SIG-M5 treated with dmso at 0.1 percent for 504 hours (cell line): ENCODE measurements around the gene GIPC2.
"Not testable (repeated sequence)": the region's sequence is repeated elsewhere in the genome, so short reads cannot be mapped to it uniquely, and the experiment has no call there.

Experiments used
- DNase-seq: peaks from one replicate; lab custom pipeline; 2025; ENCODE audit not compliant: unreplicated experiment; lab: John Stamatoyannopoulos, UW

Gene GIPC2

DNA sequence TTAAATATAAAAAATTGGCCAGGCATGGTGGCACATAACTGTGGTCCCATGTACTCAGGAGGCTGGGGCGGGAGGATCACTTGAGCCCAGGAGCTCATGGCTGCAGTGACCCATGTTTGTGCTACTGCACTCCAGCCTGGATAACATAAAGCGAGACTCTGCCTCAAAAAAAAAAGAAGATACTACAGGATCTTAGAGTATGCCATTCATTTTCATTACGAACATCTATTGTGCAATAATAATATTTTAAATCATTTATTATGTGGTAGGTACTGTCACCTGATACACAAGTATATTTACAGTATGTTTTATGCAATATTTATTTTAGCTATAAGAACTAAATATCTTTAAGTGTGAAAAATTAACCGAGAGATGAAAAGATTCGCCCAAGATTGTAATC lies 9.3 kb upstream of the GIPC2 start:
- no peak for DNase-seq

DNA sequence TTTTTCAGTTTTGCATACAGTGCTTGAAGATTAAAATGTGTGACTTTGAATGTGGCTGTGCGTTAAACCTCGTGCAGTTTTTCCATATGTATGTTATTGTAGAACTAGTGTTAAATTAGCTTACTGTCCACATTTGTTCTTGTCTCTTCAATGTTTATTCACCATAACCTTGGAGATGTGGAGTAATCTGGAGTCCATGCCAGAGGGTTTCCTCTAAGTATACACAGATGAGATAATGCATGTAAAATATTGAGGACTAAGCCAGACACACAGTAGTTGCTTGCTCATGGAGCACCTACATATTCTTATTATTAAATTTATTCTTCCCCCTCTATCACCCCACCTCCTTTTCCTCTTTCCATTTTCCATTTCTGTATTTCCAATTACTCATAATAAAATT lies 7.7 kb upstream of the GIPC2 start:
- DNase-seq = no peak

DNA sequence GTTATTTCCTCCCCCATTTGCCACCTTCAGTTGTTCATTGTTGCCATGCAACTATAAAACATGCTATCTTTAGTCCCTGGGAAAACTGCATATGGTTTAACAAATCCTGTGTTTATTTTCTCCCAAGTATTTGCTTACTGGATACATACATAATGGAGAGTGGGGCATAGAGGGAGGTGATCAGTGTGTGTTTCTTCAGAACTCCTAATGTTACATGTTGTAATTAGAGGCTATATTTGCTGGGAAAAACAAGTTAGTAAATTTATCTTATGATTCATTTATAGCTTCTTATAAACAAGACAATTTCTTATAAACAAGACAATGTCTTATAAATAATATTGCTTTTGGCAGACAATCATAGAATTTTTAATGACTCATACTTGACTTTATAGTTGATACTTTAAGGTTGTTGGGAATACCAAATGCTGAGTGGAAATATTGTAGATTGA lies 7.3 kb upstream of the GIPC2 start:
- DNase-seq = no peak

DNA sequence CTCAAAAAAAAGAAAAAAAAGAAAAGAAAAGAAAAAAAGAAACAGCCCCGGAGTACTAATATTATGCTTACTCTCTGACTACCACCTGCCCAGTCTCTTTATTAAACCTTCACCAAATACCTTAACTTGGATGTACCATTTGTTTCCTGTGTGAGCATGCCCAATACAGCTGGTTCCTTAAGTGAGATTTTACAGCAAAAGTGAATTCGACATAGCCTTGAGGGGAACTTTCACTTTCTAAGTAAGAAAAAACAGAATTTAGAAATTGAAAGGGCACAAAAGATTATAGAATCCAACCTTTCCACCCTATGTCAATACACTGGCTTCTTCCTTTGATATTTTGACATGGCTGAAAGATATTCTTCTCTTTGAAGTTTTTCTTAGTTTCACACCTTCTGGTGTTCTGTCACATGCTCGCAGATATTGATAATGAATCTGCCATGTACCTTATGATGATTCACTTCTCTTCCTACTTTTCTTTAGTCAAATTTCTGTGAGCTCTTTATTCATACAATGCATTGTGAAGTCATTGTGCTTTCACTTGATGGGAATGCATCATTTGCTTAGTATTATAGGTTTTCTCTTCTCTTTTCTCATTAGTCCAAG lies 5.2 kb upstream of the GIPC2 start:
- no peak for DNase-seq

DNA sequence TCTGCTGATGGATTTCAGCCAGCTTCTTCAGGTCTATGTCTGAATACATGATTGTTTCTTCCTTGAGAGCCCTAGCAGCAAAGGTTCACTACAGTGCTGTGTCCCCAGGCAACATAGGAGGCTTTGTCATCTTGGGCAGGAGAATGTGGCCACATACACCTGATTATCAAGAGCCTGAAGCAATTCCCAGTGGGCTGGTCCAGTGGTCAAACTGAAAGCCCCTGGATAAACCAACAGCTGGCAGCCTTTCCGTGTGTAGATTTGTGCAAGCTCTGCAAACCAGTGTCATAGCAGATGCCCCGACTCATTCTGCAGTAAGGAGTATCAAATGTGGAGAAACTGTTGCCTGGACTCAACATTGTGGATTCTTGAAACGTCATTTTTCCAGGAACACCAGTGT lies 2.3 kb upstream of the GIPC2 start:
- no peak for DNase-seq

DNA sequence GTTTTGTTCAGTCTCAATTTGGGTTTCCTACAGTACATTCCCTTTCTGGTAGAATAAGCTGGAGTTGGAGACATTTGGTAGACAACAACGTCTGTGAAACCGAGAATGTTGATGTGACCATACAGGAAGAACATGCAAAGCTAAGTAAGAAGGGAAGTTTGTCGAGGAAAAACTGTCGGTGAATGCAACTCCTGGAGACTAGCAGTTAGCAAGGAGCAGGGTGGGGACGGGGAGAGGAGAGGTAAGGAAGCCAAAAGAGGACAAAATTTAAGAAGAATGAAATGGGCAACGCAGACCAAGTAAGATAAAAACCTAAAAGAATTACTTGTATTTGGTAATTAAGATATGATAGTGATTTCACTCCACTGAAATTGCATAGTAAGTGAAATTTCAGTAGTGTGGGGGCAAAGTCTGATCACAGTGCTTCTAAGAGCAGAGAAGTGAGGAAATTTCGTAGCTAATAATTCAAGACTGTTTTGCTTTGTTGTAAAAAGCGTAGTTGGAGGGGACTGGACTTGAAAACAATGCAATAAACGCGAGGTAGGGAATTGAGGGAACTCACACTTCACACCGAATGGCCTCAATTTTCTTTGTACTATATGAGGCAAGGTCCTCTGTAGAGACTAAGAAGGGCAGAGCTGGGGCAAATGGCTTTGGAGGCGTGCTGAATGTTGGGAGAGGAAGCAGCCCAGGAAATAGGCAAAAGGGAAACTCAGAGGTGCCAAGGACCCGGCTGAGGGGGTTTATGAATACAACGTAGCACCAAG lies 787 bp upstream of the GIPC2 start:
- DNase-seq = no peak

DNA sequence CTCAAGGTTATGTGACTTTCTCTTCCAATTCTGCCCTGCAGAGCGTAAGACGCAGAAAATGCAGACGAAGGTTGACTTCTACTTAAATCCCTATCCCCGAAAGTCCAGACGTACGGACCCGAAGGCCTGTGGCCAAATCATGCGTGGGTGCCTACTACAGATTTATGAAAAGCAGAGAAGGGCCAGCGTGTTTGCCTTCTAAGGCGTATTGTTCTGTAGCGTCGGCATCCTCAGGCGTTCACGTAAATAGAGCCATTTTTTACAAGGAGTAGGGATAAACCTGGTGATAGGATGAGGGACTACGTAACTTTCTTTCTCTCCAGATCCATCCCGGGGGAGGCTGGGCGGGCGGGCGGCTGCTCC lies 222 bp upstream of the GIPC2 start:
- no peak for DNase-seq

DNA sequence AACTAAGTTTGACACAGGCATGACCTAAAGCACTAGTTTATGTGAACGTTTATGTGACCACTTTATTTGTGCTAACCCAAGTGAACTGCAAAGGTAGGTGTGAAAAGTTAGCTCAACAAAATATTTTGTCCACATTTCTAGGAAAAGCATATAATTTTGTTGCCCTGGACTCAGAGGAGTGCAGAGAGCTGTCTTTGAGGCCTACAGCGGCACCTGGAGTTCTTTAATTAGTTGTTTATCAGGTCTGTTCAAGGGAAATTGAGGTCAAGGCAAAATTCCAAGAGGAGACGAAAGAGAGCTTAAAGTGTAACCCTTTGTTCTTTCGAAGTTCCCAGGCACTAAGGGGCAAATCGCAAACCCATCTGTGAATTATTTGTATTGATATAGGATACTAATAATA lies 1.3 kb downstream of the GIPC2 start:
- DNase-seq = no peak

DNA sequence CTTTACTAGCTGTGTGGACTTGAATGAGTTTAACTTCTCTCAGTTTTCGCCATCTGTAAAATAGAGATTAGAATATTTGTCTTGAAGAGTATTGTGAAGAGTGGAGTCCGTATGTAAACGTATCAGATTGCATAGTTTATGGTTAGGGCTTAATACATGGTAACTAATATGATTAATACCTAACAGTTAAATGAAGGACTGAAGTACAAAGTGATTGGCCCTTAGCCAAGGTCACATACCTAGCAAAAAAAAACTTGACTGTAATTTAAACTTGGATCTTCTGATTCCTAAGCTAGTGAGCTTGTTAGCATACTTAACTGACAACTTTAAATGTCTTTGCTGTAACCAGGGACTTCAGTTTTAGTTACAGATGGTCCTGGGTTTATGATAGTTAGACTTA lies 1.9 kb downstream of the GIPC2 start:
- DNase-seq = no peak

DNA sequence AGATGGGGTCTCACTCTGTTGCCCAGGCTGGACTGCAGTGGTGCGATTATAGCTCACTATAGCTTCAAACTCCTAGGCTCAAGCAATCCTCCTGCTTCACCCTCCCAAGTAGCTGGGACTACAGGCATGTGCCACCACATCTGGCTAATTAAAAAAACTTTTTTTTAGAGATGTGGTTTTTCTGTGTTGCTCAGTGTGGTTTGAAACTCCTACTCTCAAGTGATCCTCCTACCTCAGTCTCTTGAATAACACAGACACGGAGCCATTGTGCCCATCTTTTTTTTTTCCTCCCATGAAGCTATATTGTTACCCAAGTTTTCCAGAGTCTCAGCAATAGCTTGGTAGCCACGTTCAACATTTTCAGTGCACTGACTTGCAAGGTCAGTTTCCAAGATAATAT lies 2.7 kb downstream of the GIPC2 start:
- no peak for DNase-seq

DNA sequence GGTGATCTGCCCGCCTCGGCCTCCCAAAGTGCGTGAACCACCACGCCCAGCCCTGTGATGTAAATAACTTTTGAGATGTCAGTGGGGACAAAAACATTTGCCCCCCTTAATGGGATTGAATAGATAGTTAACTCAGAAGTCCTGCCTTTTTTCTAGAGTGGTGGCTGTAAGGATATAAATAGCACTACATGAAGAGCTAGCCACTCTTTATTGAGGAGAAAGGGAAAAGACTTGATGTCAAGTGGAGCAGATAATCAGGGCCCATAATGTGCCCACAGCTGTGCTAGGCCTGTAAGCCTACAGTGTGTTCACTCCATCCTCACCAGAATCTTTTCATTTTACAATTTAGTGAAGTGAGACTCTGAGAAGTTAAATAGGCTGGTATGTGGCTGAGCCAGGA lies 3.6 kb downstream of the GIPC2 start:
- DNase-seq = no peak

DNA sequence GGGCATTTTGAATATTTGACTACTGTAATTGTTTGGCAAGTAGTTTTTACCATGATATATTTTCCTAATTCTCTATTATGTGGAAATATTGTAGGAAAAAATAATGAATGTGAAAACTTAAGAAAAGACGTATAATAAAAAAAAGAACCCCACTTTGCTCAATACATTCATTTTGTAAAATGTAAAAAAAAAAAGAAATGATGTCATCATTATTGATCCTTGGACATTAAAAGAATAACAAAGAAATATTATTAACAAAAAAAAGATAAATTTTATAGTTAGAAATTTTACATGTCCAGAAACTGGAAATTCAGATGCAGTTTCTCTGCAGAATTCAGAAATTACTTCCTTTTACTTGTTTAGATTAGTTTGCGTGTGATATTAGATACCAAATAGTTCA lies 5.2 kb downstream of the GIPC2 start:
- DNase-seq = no peak

DNA sequence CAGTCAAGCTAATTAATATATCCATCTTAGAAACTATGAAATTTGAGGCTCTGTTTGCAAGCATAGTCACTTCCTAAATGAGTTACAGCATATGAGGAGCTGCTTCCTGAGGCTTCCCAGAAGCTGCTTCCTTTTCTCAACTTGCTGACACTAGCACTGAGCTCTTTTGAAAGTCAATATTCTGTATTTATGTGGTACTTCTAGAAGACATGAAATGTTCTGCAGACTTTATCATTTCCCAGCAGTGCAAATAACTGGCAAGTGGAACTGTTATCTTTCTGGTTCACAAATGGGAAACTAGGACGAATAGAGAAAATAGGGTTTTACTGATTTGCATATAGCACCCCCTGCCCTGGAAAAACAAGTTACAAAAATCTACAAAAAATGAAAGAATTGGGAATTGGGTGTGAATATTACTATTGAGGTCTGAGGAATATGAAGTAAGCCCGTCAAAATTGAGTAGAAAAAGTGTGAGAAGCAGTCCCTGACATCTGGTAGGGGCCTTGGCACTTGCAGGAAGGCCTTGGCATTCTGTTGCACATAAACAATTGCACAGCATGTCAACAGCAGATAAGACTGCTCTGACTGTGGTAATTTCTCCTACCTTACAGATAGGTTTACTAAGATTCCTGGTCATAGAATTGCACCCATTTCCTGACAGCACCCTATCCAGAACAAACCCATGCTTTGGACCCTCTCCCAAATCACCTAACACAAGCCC lies 7.1 kb downstream of the GIPC2 start:
- DNase-seq = no peak

DNA sequence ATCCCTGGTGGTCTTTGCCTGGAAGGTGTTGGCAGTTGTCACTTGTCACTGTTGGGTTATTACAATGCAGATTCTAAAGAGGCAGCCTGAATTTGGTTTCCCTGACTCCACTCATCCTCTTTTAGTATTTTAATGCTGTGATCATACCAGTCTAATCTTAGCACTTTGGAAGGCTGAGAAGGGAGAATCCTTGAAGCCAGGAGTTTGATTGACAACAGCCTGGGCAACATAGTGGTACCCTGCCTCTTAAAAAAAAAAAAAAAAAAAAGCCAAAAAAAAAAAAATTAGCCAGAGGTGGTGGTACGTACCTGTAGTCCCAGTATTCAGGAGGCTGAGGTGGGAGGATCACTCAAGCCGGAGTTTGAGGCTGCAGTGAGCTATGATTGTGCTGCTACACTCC lies 7.7 kb downstream of the GIPC2 start:
- DNase-seq = no peak

DNA sequence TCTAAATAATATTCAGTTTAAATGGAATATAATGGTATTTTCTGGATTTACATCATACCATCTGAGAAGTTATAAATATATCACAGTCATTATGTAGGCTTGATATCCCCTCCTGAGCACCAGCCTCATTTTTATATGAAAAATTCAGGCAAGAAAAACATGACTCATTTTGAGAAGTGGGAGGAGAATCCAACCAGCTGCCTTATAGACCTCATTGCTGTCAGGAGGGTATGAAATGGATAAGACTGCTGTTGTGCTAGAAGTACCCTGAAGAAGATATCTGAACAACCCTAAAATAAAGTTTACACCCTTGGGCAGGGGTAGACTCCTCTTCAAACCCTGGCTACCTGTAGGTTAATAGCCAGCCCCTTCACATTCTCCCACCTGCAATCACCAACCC lies 8.8 kb downstream of the GIPC2 start:
- no peak for DNase-seq

DNA sequence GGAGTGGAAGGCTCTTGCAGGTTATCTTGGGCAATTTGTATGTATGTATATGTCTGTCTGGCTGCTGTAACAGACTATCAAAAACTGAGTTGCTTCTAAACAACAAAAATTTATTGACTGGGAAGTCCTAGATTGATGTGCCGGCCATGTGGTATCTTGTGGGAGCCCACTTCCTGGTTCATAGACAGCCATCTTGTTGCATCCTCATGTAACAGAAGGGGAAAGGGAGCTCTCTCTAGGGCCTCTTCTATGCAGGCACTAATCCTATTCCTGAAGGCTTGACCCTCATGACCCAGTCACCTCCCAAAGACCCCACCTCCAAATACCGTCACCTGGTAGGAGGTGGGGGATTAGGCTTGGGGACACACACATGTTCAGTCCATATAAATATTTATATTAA lies 9.2 kb downstream of the GIPC2 start:
- no peak for DNase-seq

DNA sequence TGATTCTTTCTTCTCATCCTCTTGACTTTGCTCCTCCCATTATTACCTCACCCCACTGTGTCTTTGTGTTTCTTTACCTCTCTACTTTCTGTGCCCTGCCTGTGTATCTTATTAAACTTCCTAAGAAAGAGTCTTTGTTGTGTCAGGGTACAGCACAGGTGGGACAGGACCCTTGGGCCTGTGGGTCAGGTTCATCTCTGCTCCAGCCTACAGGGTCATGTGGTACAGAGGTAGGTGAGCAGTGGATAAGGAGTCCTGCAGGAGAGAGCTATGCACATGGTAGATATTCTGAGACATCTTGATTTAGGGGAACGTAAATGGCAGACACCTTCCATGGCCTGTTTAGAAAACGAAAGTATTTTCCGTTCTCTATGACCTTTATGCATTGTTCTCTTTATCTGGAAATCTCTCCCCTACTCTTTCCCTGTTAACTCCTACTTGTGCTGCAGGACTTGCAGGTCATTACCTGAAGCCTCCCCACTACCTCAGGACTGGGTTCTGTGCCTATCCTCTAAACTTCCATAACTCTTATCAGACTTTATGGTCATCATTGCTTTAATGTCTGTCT lies 9.9 kb downstream of the GIPC2 start:
- DNase-seq = no peak

DNA sequence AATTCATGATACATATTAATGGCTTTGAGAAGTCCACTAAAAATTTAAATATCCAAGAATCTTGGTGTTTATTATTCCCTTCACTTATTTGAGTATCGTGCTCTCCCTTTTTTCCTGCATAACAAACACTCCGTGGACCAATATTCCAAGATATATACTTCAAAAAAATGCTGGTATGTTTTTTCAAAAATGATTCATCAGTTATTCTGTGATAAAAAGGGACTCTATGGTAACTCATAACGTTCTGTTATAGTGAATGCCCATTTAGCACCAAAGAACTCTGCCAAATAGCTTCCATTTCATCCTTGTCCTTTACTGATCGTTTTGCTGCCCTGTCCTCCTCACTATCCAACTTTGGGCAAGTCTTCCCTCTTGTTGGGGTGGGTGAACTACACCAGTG lies 12.9 kb downstream of the GIPC2 start:
- no peak for DNase-seq

DNA sequence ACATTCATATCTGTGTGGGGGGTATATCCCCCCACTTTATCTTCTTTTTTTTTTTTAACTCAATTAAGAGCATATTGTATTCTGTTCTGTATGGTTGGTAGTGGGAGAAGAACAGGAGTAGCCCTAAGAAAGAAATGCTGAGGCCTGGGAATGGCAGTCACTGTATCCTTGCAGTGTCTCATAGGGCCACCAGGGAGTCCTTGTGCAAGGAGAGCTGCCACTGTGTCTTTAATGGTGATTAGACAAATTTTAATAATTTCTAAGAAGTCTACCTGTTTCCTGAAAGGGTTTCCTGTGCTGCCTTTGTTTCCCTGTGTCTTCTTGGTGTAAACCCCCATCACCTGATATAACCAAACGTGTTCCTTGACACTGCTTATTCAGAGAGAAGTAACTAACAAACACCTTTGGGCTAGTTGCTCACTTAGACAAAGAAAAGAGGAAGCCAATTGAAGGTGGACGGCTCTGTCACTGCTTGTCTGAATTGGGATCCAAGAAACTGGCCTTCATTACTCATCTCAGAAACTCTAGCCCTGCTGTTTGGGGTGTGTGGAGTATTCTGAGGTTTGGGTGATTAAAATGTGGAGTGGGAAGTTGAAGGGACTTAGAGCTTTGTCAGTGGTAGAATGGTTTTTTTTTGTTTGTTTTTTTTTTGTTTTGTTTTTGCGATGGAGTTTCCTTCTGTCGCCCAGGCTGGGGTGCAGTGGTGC lies 15.2 kb downstream of the GIPC2 start:
- no peak for DNase-seq

DNA sequence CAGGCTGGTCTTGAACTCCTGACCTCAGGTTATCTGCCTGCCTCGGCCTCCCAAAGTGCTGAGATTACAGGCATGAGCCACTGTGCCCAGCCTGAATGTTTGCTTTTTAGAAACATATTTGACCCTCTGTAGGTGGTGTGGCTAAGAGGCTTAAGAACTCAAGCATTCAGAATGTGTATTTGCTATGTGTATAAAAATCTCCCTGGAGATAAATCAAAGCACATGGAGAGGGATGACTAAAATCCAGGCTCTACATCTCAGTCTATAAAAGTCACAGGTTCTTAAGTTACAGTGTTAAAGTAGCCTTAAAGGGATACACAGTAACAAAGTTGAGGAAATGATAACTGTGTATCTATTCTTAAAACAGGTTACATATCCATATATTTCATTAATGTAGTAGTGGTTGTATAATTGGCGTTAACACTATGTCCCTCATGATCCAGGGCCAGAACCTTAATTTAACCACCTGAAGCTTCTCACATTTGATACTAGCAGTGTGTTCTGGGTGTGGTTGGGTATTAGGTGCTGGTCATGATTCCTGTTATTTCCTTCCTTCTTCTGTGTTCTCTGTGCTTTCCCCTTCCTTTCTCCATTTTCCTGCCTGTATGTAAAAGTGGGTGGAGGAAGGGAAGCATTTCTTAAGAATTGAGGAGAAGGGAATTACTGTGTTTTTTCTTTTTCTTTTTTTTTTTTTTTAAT lies 16.2 kb downstream of the GIPC2 start:
- DNase-seq = no peak

DNA sequence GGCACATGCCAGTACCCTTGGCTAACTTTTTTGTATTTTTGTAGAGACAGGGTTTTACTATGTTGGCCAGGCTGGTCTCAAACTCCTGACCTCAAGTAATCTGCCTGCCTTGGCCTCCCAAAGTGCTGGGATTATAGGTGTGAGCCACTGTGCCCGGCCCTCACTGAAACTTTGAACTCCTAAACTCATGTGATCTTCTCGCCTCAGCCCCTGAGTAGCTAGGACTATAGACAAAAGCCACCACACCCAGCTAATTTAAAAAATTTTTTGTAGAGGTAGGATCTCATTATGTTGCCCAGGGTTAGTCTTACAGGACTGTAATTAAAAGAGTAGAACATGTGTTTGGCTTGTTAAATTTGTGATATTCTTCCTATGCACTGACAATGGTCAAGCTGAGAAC lies 19.1 kb downstream of the GIPC2 start:
- not testable (repeated sequence) for DNase-seq
